Smooth muscle cell (in vitro differentiated cells): ENCODE measurements around the gene STAT4. TPM values are rescaled to one million over a fixed set of nuclear protein-coding genes. Genes with fewer than 3 reads are reported as not detected.
A peak's percentile ranks its signal among the peaks of the same experiment; 100 is the strongest.

ENCODE experiments used
- DNase-seq: peaks from one replicate; lab custom pipeline; 2025; ENCODE audit not compliant: unreplicated experiment; lab: John Stamatoyannopoulos, UW
- H2AFZ ChIP-seq: fragments of 200-600 bp; sonication (generic); 2 replicates; pipeline ENCODE4 v1.6.0; 2016; ENCODE audit warnings: antibody characterized with exemption, low read depth, mild to moderate bottlenecking
- H3F3A ChIP-seq: fragments of 200-600 bp; sonication (generic); 2 replicates; pipeline ENCODE4 v1.6.0; 2017; ENCODE audit warnings: antibody characterized with exemption, low read depth
- H3K27ac ChIP-seq: fragments of 200-600 bp; sonication (generic); 2 replicates; pipeline ENCODE4 v1.5.1; 2016; ENCODE audit warnings: low read depth, mild to moderate bottlenecking
- H3K27me3 ChIP-seq: fragments of 200-600 bp; sonication (generic); 2 replicates; pipeline ENCODE4 v1.6.1; 2016; ENCODE audit warnings: low read depth, mild to moderate bottlenecking
- H3K36me3 ChIP-seq: fragments of 200-600 bp; sonication (generic); 2 replicates; pipeline ENCODE4 v1.5.1; 2016; ENCODE audit warnings: low read depth
- H3K4me1 ChIP-seq: fragments of 200-600 bp; sonication (generic); 2 replicates; pipeline ENCODE4 v1.5.1; 2016; ENCODE audit warnings: low read depth
- H3K4me2 ChIP-seq: fragments of 200-600 bp; sonication (generic); 2 replicates; pipeline ENCODE4 v1.6.0; 2016; ENCODE audit warnings: mild to moderate bottlenecking
- H3K4me3 ChIP-seq: fragments of 200-600 bp; sonication (generic); 2 replicates; pipeline ENCODE4 v1.5.1; 2016; ENCODE audit warnings: mild to moderate bottlenecking
- H3K79me2 ChIP-seq: fragments of 200-600 bp; sonication (generic); 2 replicates; pipeline ENCODE4 v1.6.0; 2016; ENCODE audit warnings: low read depth, mild to moderate bottlenecking
- H3K9ac ChIP-seq: fragments of 200-600 bp; sonication (generic); 2 replicates; pipeline ENCODE4 v1.6.0; 2016; ENCODE audit warnings: low read depth
- H3K9me3 ChIP-seq: fragments of 200-600 bp; sonication (generic); replicated peaks from 2 replicates; pipeline ENCODE4 v1.5.1; 2016; ENCODE audit warnings: low read depth
- H4K20me1 ChIP-seq: fragments of 200-600 bp; sonication (generic); 2 replicates; pipeline ENCODE4 v1.6.0; 2016; ENCODE audit warnings: low read depth
- CTCF ChIP-seq: fragments of 200-600 bp; sonication (generic); IDR thresholded peaks from 2 replicates; pipeline ENCODE4 v1.5.1; 2017; ENCODE audit warnings: borderline replicate concordance, mild to moderate bottlenecking, antibody characterized with exemption; ENCODE audit not compliant: insufficient read depth, poor library complexity, severe bottlenecking
- WGBS: methylation state at CpG from one replicate; pipeline ENCODE4 v1.1.7; 2016; ENCODE audit warnings: low lambda C conversion rate; 5-methylcytosine and 5-hydroxymethylcytosine counted together
- polyA plus RNA-seq: library from polyadenylated mRNA; unstranded; fragments of >200 nt; fragmentation: Nextera tagmentation; extraction: Ambion mirVana; gene quantifications from 2 replicates; pipeline ENCODE4 v1.2.1, GENCODE V29; 2016
- total RNA-seq: library from RNA; depleted of rRNA; stranded (reverse); fragments of >200 nt; gene quantifications from 2 replicates; pipeline ENCODE4 v1.2.3, GENCODE V29; 2014

Gene STAT4
- total and polyA plus RNA-seq, 2 experiments from 2014 or later, result 0.89 to 8.4 TPM

GRCh38 chr2:191012845-191013681, 137.7 kb downstream of the STAT4 start:
- H3K9ac ChIP-seq, result peak overlapping the region; percentile 88
- peaks cover 22% of the 10 kb centered on the region for H4K20me1 ChIP-seq
- peaks cover 5% of the 10 kb centered on the region for H3F3A ChIP-seq
- no peak for TF ChIP-seq CTCF
- WGBS, result 57% methylated on average over 14 of the region's 14 CpGs
- no peak overlapping the region for H2AFZ ChIP-seq
- DNase-seq, result no peak
- H3K27me3 ChIP-seq, result no peaks in the 10 kb centered on the region
- H3K36me3 ChIP-seq, result peaks cover 20% of the 10 kb centered on the region
- H3K4me3 ChIP-seq, result peak overlapping the region; percentile 83
- peaks cover 18% of the 10 kb centered on the region for H3K4me1 ChIP-seq
- no peaks in the 10 kb centered on the region for H3K9me3 ChIP-seq
- peaks cover 32% of the 10 kb centered on the region for H3K79me2 ChIP-seq
- peak overlapping the region; percentile 86 for H3K4me2 ChIP-seq
- peak overlapping the region; percentile 96 for H3K27ac ChIP-seq

GRCh38 chr2:191012346-191012745, 138.4 kb downstream of the STAT4 start:
- Histone ChIP-seq H3K4me2 (peak overlapping the region; percentile 86), H3K4me3 (peak overlapping the region; percentile 83), H3K36me3 (peaks cover 28% of the 10 kb centered on the region), H4K20me1 (peaks cover 22% of the 10 kb centered on the region), H3K9me3 (no peaks in the 10 kb centered on the region), H3K79me2 (peaks cover 32% of the 10 kb centered on the region), H3K9ac (no peak overlapping the region), H3F3A (peaks cover 5% of the 10 kb centered on the region), H3K27me3 (no peaks in the 10 kb centered on the region), H3K27ac (no peak overlapping the region), H2AFZ (no peak overlapping the region), H3K4me1 (peaks cover 18% of the 10 kb centered on the region)
- 98% methylated on average over 3 of the region's 3 CpGs for WGBS
- DNase-seq, result no peak
- no peak for TF ChIP-seq CTCF

GRCh38 chr2:191010887-191011885, 139.6 kb downstream of the STAT4 start:
- no peaks in the 10 kb centered on the region for H3K9me3 ChIP-seq
- TF ChIP-seq CTCF, result no peak
- no peak overlapping the region for H3K4me2 ChIP-seq
- DNase-seq, result no peak
- H3K36me3 ChIP-seq, result peaks cover 37% of the 10 kb centered on the region
- H3K9ac ChIP-seq, result no peak overlapping the region
- no peaks in the 10 kb centered on the region for H3K27me3 ChIP-seq
- H3K4me1 ChIP-seq, result peaks cover 18% of the 10 kb centered on the region
- peaks cover 22% of the 10 kb centered on the region for H4K20me1 ChIP-seq
- no peak overlapping the region for H2AFZ ChIP-seq
- peaks cover 32% of the 10 kb centered on the region for H3K79me2 ChIP-seq
- 94% methylated on average over 14 of the region's 14 CpGs for WGBS
- no peak overlapping the region for H3K27ac ChIP-seq
- H3F3A ChIP-seq, result peaks cover 5% of the 10 kb centered on the region
- H3K4me3 ChIP-seq, result no peak overlapping the region
